Activated naive CD8-positive, alpha-beta T cell treated with anti-CD3 and anti-CD28 coated beads, Interleukin-2, amount 10 ng/mL, durations not matched to agents 7 days and 5 days (primary cell): ENCODE measurements around the gene RAB11FIP2. TPM values are rescaled to one million over a fixed set of nuclear protein-coding genes. Genes with fewer than 3 reads are reported as not detected.
"Not testable (repeated sequence)": the region's sequence is repeated elsewhere in the genome, so short reads cannot be mapped to it uniquely, and the experiment has no call there.

Experiments used
- ATAC-seq: fragments of 150-1000 bp; cut with Tn5 transposase; one replicate; pipeline ENCODE4 v1.10.0; 2021; ENCODE audit warnings: low read depth, moderate library complexity
- POLR2A ChIA-PET: fragments of 350-600 bp; sonication (Branson Sonifier 250); formaldehyde crosslinking; loops from one replicate; lab custom pipeline; 2021; ENCODE audit warnings: antibody characterized with exemption; lab: Charles Lee
- DNase-seq: peaks from one replicate; pipeline ENCODE4 v3.0.0; 2021
- H3K27ac Mint-ChIP-seq: one replicate; pipeline ENCODE4 v1.8.0; 2022; ENCODE audit warnings: mild to moderate bottlenecking, mixed read lengths
- H3K27me3 Mint-ChIP-seq: one replicate; pipeline ENCODE4 v1.8.0; 2022; ENCODE audit warnings: mild to moderate bottlenecking, moderate library complexity, mixed read lengths
- H3K36me3 Mint-ChIP-seq: one replicate; pipeline ENCODE4 v1.8.0; 2021; ENCODE audit warnings: mild to moderate bottlenecking, mixed read lengths
- H3K4me1 Mint-ChIP-seq: one replicate; pipeline ENCODE4 v1.8.0; 2021; ENCODE audit warnings: mixed read lengths
- H3K4me3 Mint-ChIP-seq: one replicate; pipeline ENCODE4 v1.8.0; 2022; ENCODE audit warnings: mild to moderate bottlenecking, moderate library complexity, mixed read lengths
- H3K9me3 Mint-ChIP-seq: one replicate; pipeline ENCODE4 v1.8.0; 2021; ENCODE audit warnings: mixed read lengths
- total RNA-seq, 2 experiments: library from RNA; stranded (reverse); gene quantifications; one replicate each; pipeline ENCODE4 v1.2.3, GENCODE V29; 2021

Gene RAB11FIP2
- 10 to 100 TPM; 19.1 to 23.6 TPM for total RNA-seq

GRCh38 chr10:118046395-118047156, at the start of gene RAB11FIP2:
Gene RAB11FIP2 (minus strand): TSS chr10:118046941. CDS start chr10:118046163, 778 bp downstream.
- POLR2A ChIA-PET, result interaction anchor here (0.7 kb wide), 1 partner anchor 10 kb away, joined by 3 read pairs; no protein-coding TSS in a partner anchor
- peak; percentile 97 for DNase-seq
- H3K36me3 Mint-ChIP-seq, result no peaks in the 10 kb centered on the region
- peak within 1 kb of the TSS; percentile 85 for H3K27ac Mint-ChIP-seq
- peaks cover 21% of the 10 kb centered on the region for H3K4me1 Mint-ChIP-seq
- peak; percentile 87 for ATAC-seq
- H3K27me3 Mint-ChIP-seq, result peaks cover 2% of the 10 kb centered on the region
- H3K4me3 Mint-ChIP-seq, result peak within 1 kb of the TSS; percentile 90
- H3K9me3 Mint-ChIP-seq, result no peaks in the 10 kb centered on the region

- DNase-seq (no peak), ATAC-seq (no peak)
- Mint-ChIP-seq H3K9me3 (no peaks in the 10 kb centered on the region), H3K36me3 (no peaks in the 10 kb centered on the region), H3K27ac (no peak overlapping the region), H3K27me3 (peaks cover 17% of the 10 kb centered on the region), H3K4me3 (no peak overlapping the region), H3K4me1 (no peaks in the 10 kb centered on the region)
- POLR2A ChIA-PET, result no interaction called here
Observed at GRCh38 chr10:118096022-118096421, 49.3 kb upstream of the RAB11FIP2 start.

- Mint-ChIP-seq H3K27me3 (peaks cover 23% of the 10 kb centered on the region), H3K27ac (no peak overlapping the region), H3K4me1 (no peaks in the 10 kb centered on the region), H3K9me3 (no peaks in the 10 kb centered on the region), H3K36me3 (no peaks in the 10 kb centered on the region), H3K4me3 (no peak overlapping the region)
- DNase-seq (no peak), ATAC-seq (no peak)
- POLR2A ChIA-PET, result interaction anchor here (0.6 kb wide), 1 partner anchor 25 kb away, joined by 3 read pairs; no protein-coding TSS in a partner anchor
Observed at GRCh38 chr10:118092209-118092608, 45.5 kb upstream of the RAB11FIP2 start.

- Mint-ChIP-seq H3K36me3 (no peaks in the 10 kb centered on the region), H3K27me3 (peaks cover 5% of the 10 kb centered on the region), H3K4me3 (no peak overlapping the region), H3K9me3 (peaks cover 1% of the 10 kb centered on the region), H3K27ac (no peak overlapping the region), H3K4me1 (no peaks in the 10 kb centered on the region)
- no peak for DNase-seq
- ATAC-seq, result no peak
- POLR2A ChIA-PET, result no interaction called here
Observed at GRCh38 chr10:118080817-118081216, 34.1 kb upstream of the RAB11FIP2 start.

- POLR2A ChIA-PET, result no interaction called here
- Mint-ChIP-seq H3K36me3 (no peaks in the 10 kb centered on the region), H3K9me3 (no peaks in the 10 kb centered on the region), H3K27me3 (peaks cover 18% of the 10 kb centered on the region), H3K4me1 (no peaks in the 10 kb centered on the region), H3K27ac (no peak overlapping the region), H3K4me3 (no peak overlapping the region)
- no peak for ATAC-seq
- no peak for DNase-seq
Observed at GRCh38 chr10:118076705-118077104, 30.0 kb upstream of the RAB11FIP2 start.

GRCh38 chr10:118072840-118073239, 26.1 kb upstream of the RAB11FIP2 start:
- H3K4me3 Mint-ChIP-seq, result no peak overlapping the region
- peaks cover 2% of the 10 kb centered on the region for H3K9me3 Mint-ChIP-seq
- no peaks in the 10 kb centered on the region for H3K4me1 Mint-ChIP-seq
- H3K36me3 Mint-ChIP-seq, result no peaks in the 10 kb centered on the region
- ATAC-seq (no peak), DNase-seq (no peak)
- POLR2A ChIA-PET, result no interaction called here
- H3K27me3 Mint-ChIP-seq, result peaks cover 31% of the 10 kb centered on the region
- no peak overlapping the region for H3K27ac Mint-ChIP-seq

- POLR2A ChIA-PET, ATAC-seq, H3K36me3 Mint-ChIP-seq, H3K27ac Mint-ChIP-seq, H3K4me1 Mint-ChIP-seq, H3K4me3 Mint-ChIP-seq, DNase-seq, H3K9me3 Mint-ChIP-seq: not testable (repeated sequence)
- peaks cover 27% of the 10 kb centered on the region for H3K27me3 Mint-ChIP-seq
Observed at GRCh38 chr10:118067389-118067788, 20.6 kb upstream of the RAB11FIP2 start.

GRCh38 chr10:118062798-118063238, 16.1 kb upstream of the RAB11FIP2 start:
- no peaks in the 10 kb centered on the region for H3K9me3 Mint-ChIP-seq
- H3K4me3 Mint-ChIP-seq, result no peak overlapping the region
- H3K27me3 Mint-ChIP-seq, result peaks cover 32% of the 10 kb centered on the region
- H3K27ac Mint-ChIP-seq, result no peak overlapping the region
- DNase-seq, result no peak
- POLR2A ChIA-PET, result no interaction called here
- no peaks in the 10 kb centered on the region for H3K36me3 Mint-ChIP-seq
- ATAC-seq, result no peak
- H3K4me1 Mint-ChIP-seq, result no peaks in the 10 kb centered on the region

GRCh38 chr10:118058371-118058770, 11.6 kb upstream of the RAB11FIP2 start:
- Mint-ChIP-seq H3K36me3 (no peaks in the 10 kb centered on the region), H3K27me3 (peaks cover 26% of the 10 kb centered on the region), H3K4me1 (no peaks in the 10 kb centered on the region), H3K27ac (no peak overlapping the region), H3K9me3 (no peaks in the 10 kb centered on the region), H3K4me3 (no peak overlapping the region)
- DNase-seq, result no peak
- POLR2A ChIA-PET, result no interaction called here
- ATAC-seq, result no peak

- Mint-ChIP-seq H3K4me3 (no peak overlapping the region), H3K4me1 (no peaks in the 10 kb centered on the region), H3K9me3 (no peaks in the 10 kb centered on the region), H3K27ac (no peak overlapping the region), H3K27me3 (peaks cover 24% of the 10 kb centered on the region), H3K36me3 (no peaks in the 10 kb centered on the region)
- POLR2A ChIA-PET, result no interaction called here
- DNase-seq, result no peak
- ATAC-seq, result no peak
Observed at GRCh38 chr10:118057361-118057760, 10.6 kb upstream of the RAB11FIP2 start.

GRCh38 chr10:118054383-118054782, 7.6 kb upstream of the RAB11FIP2 start:
- POLR2A ChIA-PET, result no interaction called here
- Mint-ChIP-seq H3K9me3 (no peaks in the 10 kb centered on the region), H3K36me3 (no peaks in the 10 kb centered on the region), H3K27ac (no peak overlapping the region), H3K4me3 (no peak overlapping the region), H3K27me3 (peaks cover 5% of the 10 kb centered on the region), H3K4me1 (no peaks in the 10 kb centered on the region)
- no peak for ATAC-seq
- no peak for DNase-seq

GRCh38 chr10:118052816-118053215, 6.1 kb upstream of the RAB11FIP2 start:
- no peaks in the 10 kb centered on the region for H3K9me3 Mint-ChIP-seq
- no peaks in the 10 kb centered on the region for H3K4me1 Mint-ChIP-seq
- no peak overlapping the region for H3K4me3 Mint-ChIP-seq
- POLR2A ChIA-PET, result no interaction called here
- ATAC-seq (no peak), DNase-seq (no peak)
- H3K27me3 Mint-ChIP-seq, result peaks cover 7% of the 10 kb centered on the region
- H3K36me3 Mint-ChIP-seq, result no peaks in the 10 kb centered on the region
- H3K27ac Mint-ChIP-seq, result no peak overlapping the region

GRCh38 chr10:118047880-118048279, 1.1 kb upstream of the RAB11FIP2 start:
- ATAC-seq, result no peak
- DNase-seq, result no peak
- Mint-ChIP-seq H3K36me3 (no peaks in the 10 kb centered on the region), H3K9me3 (no peaks in the 10 kb centered on the region), H3K27me3 (peaks cover 2% of the 10 kb centered on the region), H3K27ac (no peak overlapping the region), H3K4me3 (peak overlapping the region; percentile 90), H3K4me1 (peaks cover 19% of the 10 kb centered on the region)
- POLR2A ChIA-PET, result no interaction called here

GRCh38 chr10:118047157-118047719, 497 bp upstream of the RAB11FIP2 start:
- peaks cover 21% of the 10 kb centered on the region for H3K4me1 Mint-ChIP-seq
- POLR2A ChIA-PET, result no interaction called here
- H3K4me3 Mint-ChIP-seq, result peak overlapping the region; percentile 90
- no peaks in the 10 kb centered on the region for H3K36me3 Mint-ChIP-seq
- no peak overlapping the region for H3K27ac Mint-ChIP-seq
- DNase-seq (no peak), ATAC-seq (no peak)
- H3K27me3 Mint-ChIP-seq, result peaks cover 2% of the 10 kb centered on the region
- no peaks in the 10 kb centered on the region for H3K9me3 Mint-ChIP-seq
